ENCODE results near the gene TRAM2.

TRAM2 gene

DNA sequence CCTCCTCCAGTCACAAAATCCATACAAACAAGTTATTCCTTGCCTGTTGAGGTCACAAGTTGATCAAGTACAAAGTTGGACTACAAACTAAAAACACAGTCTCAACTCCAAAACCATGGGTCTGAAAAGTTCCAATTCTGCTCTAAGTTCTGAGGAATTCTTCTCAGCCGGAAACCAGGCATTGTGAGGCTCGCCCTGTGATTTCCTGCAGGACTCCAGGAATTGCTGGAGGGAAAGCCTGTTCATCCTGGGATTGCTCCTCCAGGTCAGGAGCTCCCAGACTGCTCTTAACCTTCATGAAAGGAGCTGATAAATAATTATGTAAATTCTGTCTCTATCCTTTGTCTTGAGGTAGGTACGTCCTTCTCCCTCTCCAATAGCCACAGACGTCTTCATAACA, 8.5 kb downstream of the TRAM2 start:
- DNase-seq (ENCODE audit: insufficient read length, low spot score), result no peak
- no peak for FAIRE-seq
- no peak for TF ChIP-seq POLR2A (IDR thresholded peaks at IDR 0.05; ENCODE audit: low read depth, low read length)

- DNase-seq (ENCODE audit: insufficient read length, low spot score) (no peak), FAIRE-seq (peak; percentile 58)
- no peak for TF ChIP-seq POLR2A (IDR thresholded peaks at IDR 0.05; ENCODE audit: low read depth, low read length)
These were observed 10.0 kb downstream of the TRAM2 start for GRCh38 chr6:52566853-52567279.

- no peak for DNase-seq (ENCODE audit: insufficient read length, low spot score)
- FAIRE-seq, result no peak
- TF ChIP-seq POLR2A (IDR thresholded peaks at IDR 0.05; ENCODE audit: low read depth, low read length), result no peak
These were observed 10.7 kb downstream of the TRAM2 start for GRCh38 chr6:52566201-52566600.

DNA sequence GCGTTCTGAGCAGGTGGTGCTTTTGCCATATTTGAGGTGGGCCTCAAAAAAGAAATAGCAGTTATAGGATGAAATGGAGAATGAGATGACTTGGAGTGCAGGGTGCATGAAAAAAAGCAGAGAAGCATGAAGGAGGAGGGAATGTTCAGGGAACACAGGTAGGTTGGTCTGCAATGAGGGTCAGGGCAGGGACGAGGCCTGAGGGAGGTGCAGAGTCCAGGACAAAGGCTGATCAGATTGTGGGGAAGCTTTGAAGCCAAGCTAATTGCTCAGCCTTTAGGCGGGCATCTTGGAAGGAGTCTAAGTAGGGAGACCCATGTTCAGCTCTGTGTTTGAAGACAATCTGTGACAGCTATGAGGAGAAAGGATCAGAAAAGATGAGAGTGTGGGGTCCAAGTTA, 12.0 kb downstream of the TRAM2 start:
- TF ChIP-seq POLR2A (IDR thresholded peaks at IDR 0.05; ENCODE audit: low read depth, low read length), result no peak
- no peak for DNase-seq (ENCODE audit: insufficient read length, low spot score)
- FAIRE-seq, result no peak

DNA sequence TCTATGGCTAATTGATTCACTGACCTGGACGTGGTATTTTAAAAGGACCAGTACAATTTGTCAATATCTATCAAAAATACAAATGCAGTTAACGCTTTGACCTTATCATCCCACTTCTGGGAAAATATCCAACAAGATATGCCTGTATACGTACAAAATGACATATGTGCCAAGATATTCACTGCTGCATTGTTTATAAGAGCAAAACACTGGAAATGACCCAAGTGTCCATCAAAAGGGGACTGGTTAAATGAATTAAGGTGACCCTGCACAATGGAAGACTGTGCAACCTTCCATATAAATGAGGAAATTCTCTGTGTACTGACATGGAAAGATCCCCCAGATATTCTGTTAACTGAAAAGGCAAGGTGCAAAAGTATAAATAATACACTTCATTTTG, 13.9 kb downstream of the TRAM2 start:
- no peak for FAIRE-seq
- no peak for TF ChIP-seq POLR2A (IDR thresholded peaks at IDR 0.05; ENCODE audit: low read depth, low read length)
- DNase-seq (ENCODE audit: insufficient read length, low spot score), result no peak

- no peak for TF ChIP-seq POLR2A (IDR thresholded peaks at IDR 0.05; ENCODE audit: low read depth, low read length)
- no peak for DNase-seq (ENCODE audit: insufficient read length, low spot score)
- FAIRE-seq, result no peak
These were observed 16.4 kb downstream of the TRAM2 start for GRCh38 chr6:52560462-52560861.

DNA sequence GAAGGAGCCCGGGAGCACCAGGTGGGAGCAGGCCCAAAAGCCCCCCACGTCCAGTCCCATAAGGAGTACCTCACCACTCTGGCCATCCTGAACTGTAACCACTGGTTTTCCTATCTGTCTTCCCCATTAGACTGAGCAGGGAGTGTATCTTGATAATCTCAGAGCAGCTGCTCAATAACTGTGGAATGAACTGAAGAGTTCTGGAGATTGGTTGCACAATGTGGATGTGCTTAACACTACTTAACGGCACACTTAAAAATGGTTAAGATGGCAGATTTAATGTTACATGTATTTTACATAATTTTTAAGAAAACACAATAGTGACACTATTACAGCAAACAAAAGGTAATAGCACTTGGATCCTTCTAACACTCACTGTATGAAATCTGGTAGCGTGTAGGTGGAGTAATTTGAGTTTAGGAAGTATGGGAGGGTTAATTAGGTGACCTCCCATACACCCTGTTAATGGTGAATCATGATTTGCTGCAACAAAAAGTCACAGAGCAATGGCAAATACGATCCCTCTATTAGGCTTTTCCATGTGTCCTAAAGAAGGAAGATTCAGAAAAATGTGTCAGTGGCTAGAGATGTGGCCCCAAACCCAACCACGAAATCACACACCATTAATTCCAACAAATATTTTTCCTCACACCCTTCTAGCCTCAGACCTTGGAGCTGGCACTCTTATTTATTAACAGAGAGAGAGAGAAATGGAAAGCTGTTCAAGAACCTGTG, 18.4 kb downstream of the TRAM2 start:
- FAIRE-seq, result no peak
- DNase-seq (ENCODE audit: insufficient read length, low spot score), result no peak
- TF ChIP-seq POLR2A (IDR thresholded peaks at IDR 0.05; ENCODE audit: low read depth, low read length), result no peak

- FAIRE-seq, result no peak
- no peak for DNase-seq (ENCODE audit: insufficient read length, low spot score)
- no peak for TF ChIP-seq POLR2A (IDR thresholded peaks at IDR 0.05; ENCODE audit: low read depth, low read length)
These were observed 19.2 kb downstream of the TRAM2 start for GRCh38 chr6:52557389-52558265.

GRCh38 chr6:52555518-52556233, 21.2 kb downstream of the TRAM2 start:
- FAIRE-seq, result no peak
- DNase-seq (ENCODE audit: insufficient read length, low spot score), result no peak
- TF ChIP-seq POLR2A (IDR thresholded peaks at IDR 0.05; ENCODE audit: low read depth, low read length), result no peak

DNA sequence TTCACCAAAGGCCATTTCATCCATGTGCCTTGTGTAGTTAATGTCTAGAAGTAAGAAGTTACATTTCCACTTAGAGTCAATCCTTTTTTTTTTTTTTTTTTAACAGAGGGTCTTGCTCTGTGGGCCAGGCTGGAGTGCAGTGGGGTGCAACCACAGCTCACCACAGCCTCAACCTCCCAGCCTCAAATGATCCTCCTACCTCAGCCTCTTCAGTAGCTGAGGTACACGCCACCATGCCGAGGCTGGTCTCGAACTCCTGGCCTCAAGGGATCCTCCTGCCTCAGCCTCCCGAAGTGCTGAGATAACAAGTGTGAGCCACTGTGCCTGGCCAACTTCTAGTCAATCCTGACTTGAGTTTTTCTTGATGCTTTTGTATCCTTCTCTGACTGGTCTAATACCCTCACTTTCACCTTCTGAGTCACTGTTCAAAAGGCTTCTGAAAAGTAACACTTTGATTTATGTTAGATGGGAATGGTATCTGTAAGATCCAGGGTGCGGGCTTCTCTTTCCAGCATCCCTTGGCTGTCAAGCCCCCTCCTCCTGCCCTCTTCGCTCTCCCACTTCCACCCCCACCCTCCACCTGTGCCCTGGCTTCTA, 22.1 kb downstream of the TRAM2 start:
- DNase-seq (ENCODE audit: insufficient read length, low spot score), result no peak
- FAIRE-seq, result no peak
- no peak for TF ChIP-seq POLR2A (IDR thresholded peaks at IDR 0.05; ENCODE audit: low read depth, low read length)

GRCh38 chr6:52553719-52554118, 23.1 kb downstream of the TRAM2 start:
- DNase-seq (ENCODE audit: insufficient read length, low spot score), result no peak
- FAIRE-seq, result no peak
- TF ChIP-seq POLR2A (IDR thresholded peaks at IDR 0.05; ENCODE audit: low read depth, low read length), result no peak

- TF ChIP-seq POLR2A (IDR thresholded peaks at IDR 0.05; ENCODE audit: low read depth, low read length), result no peak
- DNase-seq (ENCODE audit: insufficient read length, low spot score) (no peak), FAIRE-seq (no peak)
These were observed 23.7 kb downstream of the TRAM2 start for GRCh38 chr6:52553158-52553557.

DNA sequence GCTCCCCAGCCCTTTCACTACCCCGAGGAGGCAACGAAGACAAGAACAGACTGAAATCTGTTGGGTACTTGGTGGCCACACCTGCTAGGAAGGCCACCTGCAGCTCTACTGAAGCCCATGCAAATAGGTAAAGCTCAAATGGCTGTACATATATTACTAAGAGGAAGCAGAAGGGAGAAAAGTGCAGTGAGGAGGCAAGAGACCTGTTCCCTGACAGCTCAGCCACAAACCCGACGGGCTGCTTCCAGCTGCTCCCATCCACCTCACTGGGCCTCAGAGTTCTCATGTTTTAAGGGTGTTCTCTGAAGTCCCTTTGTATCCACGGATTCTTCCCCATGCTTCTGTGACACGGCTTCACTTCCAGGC, 24.6 kb downstream of the TRAM2 start:
- FAIRE-seq (no peak), DNase-seq (ENCODE audit: insufficient read length, low spot score) (no peak)
- no peak for TF ChIP-seq POLR2A (IDR thresholded peaks at IDR 0.05; ENCODE audit: low read depth, low read length)

Measured in H54 (cell line).